Nucleus accumbens (tissue), 56 donors: ENCODE data around the gene TMTC2.

Experiments
- DNase-seq, 56 donors: peaks; one replicate each; lab custom pipeline; 2025; lab: John Stamatoyannopoulos, UW

Gene TMTC2

GRCh38 chr12:82981150-82981549 lies 294.4 kb downstream of the TMTC2 start:
- no peak for DNase-seq

GRCh38 chr12:82994117-82994516 lies 307.4 kb downstream of the TMTC2 start:
- DNase-seq, result no peak

GRCh38 chr12:82996168-82996812 lies 309.6 kb downstream of the TMTC2 start:
- no peak for DNase-seq

- DNase-seq, result no peak
These were observed 311.8 kb downstream of the TMTC2 start for GRCh38 chr12:82998509-82998908.

- no peak for DNase-seq
These were observed 316.3 kb downstream of the TMTC2 start for GRCh38 chr12:83003026-83003425.

GRCh38 chr12:83005534-83006197 lies 319.0 kb downstream of the TMTC2 start:
- no peak for DNase-seq

GRCh38 chr12:83008703-83009102 lies 322.0 kb downstream of the TMTC2 start:
- DNase-seq, result no peak

GRCh38 chr12:83010169-83010804 lies 323.6 kb downstream of the TMTC2 start:
- no peak for DNase-seq

GRCh38 chr12:83015390-83016217 lies 328.9 kb downstream of the TMTC2 start:
- no peak for DNase-seq

- peak in 2 of 56 donors; percentile 3 to 59 for DNase-seq
These were observed 329.6 kb downstream of the TMTC2 start for GRCh38 chr12:83016218-83016835.

- DNase-seq, result no peak
These were observed 330.3 kb downstream of the TMTC2 start for GRCh38 chr12:83016991-83017390.

- no peak for DNase-seq
These were observed 331.4 kb downstream of the TMTC2 start for GRCh38 chr12:83018088-83018487.

GRCh38 chr12:83027021-83027723 lies 340.5 kb downstream of the TMTC2 start:
- DNase-seq, result no peak

GRCh38 chr12:83031196-83031595 lies 344.5 kb downstream of the TMTC2 start:
- DNase-seq, result no peak

GRCh38 chr12:83036847-83037246 lies 350.1 kb downstream of the TMTC2 start:
- no peak for DNase-seq

GRCh38 chr12:83039413-83039812 lies 352.7 kb downstream of the TMTC2 start:
- DNase-seq, result no peak

- no peak for DNase-seq
These were observed 353.6 kb downstream of the TMTC2 start for GRCh38 chr12:83040339-83040738.

GRCh38 chr12:83040991-83041390 lies 354.3 kb downstream of the TMTC2 start:
- DNase-seq, result no peak

- DNase-seq, result no peak
These were observed 355.9 kb downstream of the TMTC2 start for GRCh38 chr12:83042441-83043200.
